RWPE1 (cell line): ENCODE data around the gene CALY.
"Not testable (repeated sequence)": the region's sequence is repeated elsewhere in the genome, so short reads cannot be mapped to it uniquely, and the experiment has no call there.

ENCODE experiments used
- CTCF ChIA-PET: fragments of 350-600 bp; sonication (Branson Sonifier 250); formaldehyde crosslinking; extraction: SDS; loops from one replicate; lab custom pipeline; 2021; lab: Yijun Ruan, JAX
- POLR2A ChIA-PET: fragments of 400-600 bp; formaldehyde crosslinking; extraction: SDS; loops from one replicate; lab custom pipeline; 2020; ENCODE audit warnings: antibody characterized with exemption; ENCODE audit not compliant: low non-redundant PET; lab: Yijun Ruan, JAX
- DNase-seq: peaks from one replicate; pipeline ENCODE4 v3.0.0; 2012; ENCODE audit warnings: low spot score
- H3K27ac ChIP-seq: fragments of 450-650 bp; 2 replicates; pipeline ENCODE4 v1.5.1; 2017
- CTCF ChIP-seq: fragments of 450-650 bp; conservative IDR thresholded peaks from 2 replicates; pipeline ENCODE4 v1.5.1; 2017; ENCODE audit warnings: low read depth, mild to moderate bottlenecking

The CALY gene

GRCh38 chr10:133373174-133374090, 36.7 kb upstream of the CALY start, which contains the start of gene ECHS1:
Gene ECHS1, minus strand, starts transcription at chr10:133373354. Its CDS starts 21 bp downstream, at chr10:133373333.
- POLR2A ChIA-PET: interaction anchor here (1.0 to 1.6 kb wide), 2 partner anchors 12 to 18 kb away, joined by 4 read pairs; no protein-coding TSS in a partner anchor
- DNase-seq: peak; percentile 98
- peak within 1 kb of the TSS; percentile 90 for H3K27ac ChIP-seq

GRCh38 chr10:133372507-133372906, 35.8 kb upstream of the CALY start:
- H3K27ac ChIP-seq: peak overlapping the region; percentile 48
- ChIA-PET CTCF (interaction anchor here (1.5 kb wide), 1 partner anchor 43 kb away, joined by 6 read pairs; no protein-coding TSS in a partner anchor), POLR2A (interaction anchor here (1.6 kb wide), 1 partner anchor 11 kb away, joined by 4 read pairs; no protein-coding TSS in a partner anchor)
- DNase-seq: no peak
- no peak for TF ChIP-seq CTCF

More at GRCh38 chr10:133373174-133374090, 36.7 kb upstream of the CALY start, which contains the start of gene ECHS1:
- CTCF ChIA-PET: interaction anchor here (0.5 kb wide), 1 partner anchor 45 kb away, joined by 3 read pairs; no protein-coding TSS in a partner anchor
- TF ChIP-seq CTCF: no peak

GRCh38 chr10:133370030-133370786, 33.5 kb upstream of the CALY start:
- ChIA-PET POLR2A (interaction anchor here (0.6 kb wide), 1 partner anchor 11 kb away, joined by 3 read pairs; no protein-coding TSS in a partner anchor), CTCF (no interaction called here)
- TF ChIP-seq CTCF: no peak
- H3K27ac ChIP-seq: peak overlapping the region; percentile 48; the same call in 1 of the 2 replicates
- no peak for DNase-seq

- ChIA-PET POLR2A (no interaction called here), CTCF (no interaction called here)
- DNase-seq: no peak
- TF ChIP-seq CTCF: no peak
- no peak overlapping the region for H3K27ac ChIP-seq
Observed at GRCh38 chr10:133368153-133368552, 31.5 kb upstream of the CALY start.

GRCh38 chr10:133367461-133367860, 30.8 kb upstream of the CALY start:
- DNase-seq, POLR2A ChIA-PET, H3K27ac ChIP-seq, CTCF ChIA-PET: not testable (repeated sequence)

GRCh38 chr10:133366751-133367150, 30.1 kb upstream of the CALY start:
- no peak for TF ChIP-seq CTCF
- H3K27ac ChIP-seq: no peak overlapping the region
- DNase-seq: no peak
- ChIA-PET CTCF (no interaction called here), POLR2A (no interaction called here)
